HUES48 (cell line): ENCODE results near the gene TYROBP.
"Not testable (repeated sequence)": the region's sequence is repeated elsewhere in the genome, so short reads cannot be mapped to it uniquely, and the experiment has no call there.

Experiments
- H3K27ac ChIP-seq: one replicate; pipeline ENCODE4 v1.7.0; 2013; ENCODE audit warnings: low read depth, low read length, inconsistent platforms
- H3K27me3 ChIP-seq: 2 replicates; pipeline ENCODE4 v1.6.1; 2013; ENCODE audit warnings: mild to moderate bottlenecking, low read length; ENCODE audit not compliant: control insufficient read depth, insufficient read depth
- H3K36me3 ChIP-seq: 2 replicates; pipeline ENCODE4 v1.6.1; 2013; ENCODE audit warnings: low read length; ENCODE audit not compliant: control insufficient read depth, insufficient read depth
- H3K4me1 ChIP-seq: 2 replicates; pipeline ENCODE4 v1.6.1; 2013; ENCODE audit warnings: mild to moderate bottlenecking, low read length; ENCODE audit not compliant: control insufficient read depth, insufficient read depth
- H3K4me3 ChIP-seq: 2 replicates; pipeline ENCODE4 v1.5.1; 2013; ENCODE audit warnings: mild to moderate bottlenecking, low read depth, low read length
- H3K9ac ChIP-seq: 2 replicates; pipeline ENCODE4 v1.6.1; 2013; ENCODE audit warnings: mild to moderate bottlenecking, low read depth, low read length, moderate library complexity
- H3K9me3 ChIP-seq: 2 replicates; pipeline ENCODE4 v1.6.1; 2013; ENCODE audit warnings: low read length; ENCODE audit not compliant: control insufficient read depth, insufficient read depth

Gene TYROBP

DNA sequence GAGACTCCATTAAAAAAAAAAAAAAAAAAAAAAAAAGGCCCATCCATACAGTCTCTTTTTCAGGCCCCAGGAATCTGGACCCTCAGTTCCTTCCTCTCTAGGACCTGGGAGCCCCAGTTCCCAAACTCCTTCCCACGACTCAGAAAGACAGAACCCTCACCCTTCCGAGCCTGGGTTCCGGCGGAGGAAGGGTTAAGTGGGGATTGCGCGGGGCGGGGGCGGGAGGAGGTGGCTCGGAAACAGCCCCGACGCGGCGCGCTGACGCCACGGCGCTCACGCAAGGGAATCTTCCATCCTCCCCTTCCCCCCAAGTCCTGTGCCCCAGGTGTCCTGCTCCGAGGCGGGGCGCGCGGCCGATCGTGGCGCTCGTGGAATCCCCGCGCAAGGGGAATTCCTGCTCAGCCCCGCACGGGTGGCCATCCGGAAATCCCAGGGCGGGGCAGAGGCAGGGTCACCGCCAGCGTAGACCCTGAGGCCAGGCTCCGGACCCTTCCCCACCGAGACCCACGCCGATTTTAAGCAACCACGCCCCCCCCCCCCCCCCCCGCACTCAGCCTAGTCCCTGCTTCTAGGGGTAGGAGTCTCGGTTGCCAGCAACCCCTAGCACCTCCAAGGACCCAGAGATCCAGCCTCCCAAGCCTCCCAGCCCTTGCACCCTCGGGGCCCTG lies 8.4 kb downstream of the TYROBP start:
- H3K36me3 ChIP-seq, result peaks cover 31% of the 10 kb centered on the region
- H3K27ac ChIP-seq, result peak overlapping the region; percentile 69
- H3K27me3 ChIP-seq, result peaks cover 8% of the 10 kb centered on the region; the same call in 1 of the 2 replicates
- no peaks in the 10 kb centered on the region for H3K9me3 ChIP-seq
- peaks cover 8% of the 10 kb centered on the region; the same call in 1 of the 2 replicates for H3K4me1 ChIP-seq
- H3K4me3 ChIP-seq, result peak overlapping the region; percentile 93
- peak overlapping the region; percentile 48; the same call in 1 of the 2 replicates for H3K9ac ChIP-seq

DNA sequence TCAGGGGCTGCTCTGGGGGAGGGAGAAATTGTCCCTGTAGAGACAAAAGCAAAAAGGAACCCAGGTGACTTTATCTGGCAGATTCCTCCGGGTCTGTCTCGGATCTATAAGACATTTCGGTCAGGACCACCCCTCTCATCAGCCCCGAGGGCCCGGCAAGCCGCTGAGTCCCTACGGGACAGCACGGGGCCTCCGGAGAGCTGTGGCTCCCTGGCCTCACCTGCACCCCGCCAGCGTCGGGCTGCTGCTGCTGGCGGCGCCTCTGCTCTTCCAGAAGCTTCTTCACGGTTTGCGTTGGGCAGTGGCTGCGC lies 9.6 kb downstream of the TYROBP start:
- Histone ChIP-seq H3K4me1 (peaks cover 8% of the 10 kb centered on the region; the same call in 1 of the 2 replicates), H3K4me3 (peak overlapping the region; percentile 93), H3K9ac (no peak overlapping the region), H3K27me3 (peaks cover 8% of the 10 kb centered on the region; the same call in 1 of the 2 replicates), H3K9me3 (no peaks in the 10 kb centered on the region), H3K36me3 (peaks cover 38% of the 10 kb centered on the region), H3K27ac (no peak overlapping the region)

DNA sequence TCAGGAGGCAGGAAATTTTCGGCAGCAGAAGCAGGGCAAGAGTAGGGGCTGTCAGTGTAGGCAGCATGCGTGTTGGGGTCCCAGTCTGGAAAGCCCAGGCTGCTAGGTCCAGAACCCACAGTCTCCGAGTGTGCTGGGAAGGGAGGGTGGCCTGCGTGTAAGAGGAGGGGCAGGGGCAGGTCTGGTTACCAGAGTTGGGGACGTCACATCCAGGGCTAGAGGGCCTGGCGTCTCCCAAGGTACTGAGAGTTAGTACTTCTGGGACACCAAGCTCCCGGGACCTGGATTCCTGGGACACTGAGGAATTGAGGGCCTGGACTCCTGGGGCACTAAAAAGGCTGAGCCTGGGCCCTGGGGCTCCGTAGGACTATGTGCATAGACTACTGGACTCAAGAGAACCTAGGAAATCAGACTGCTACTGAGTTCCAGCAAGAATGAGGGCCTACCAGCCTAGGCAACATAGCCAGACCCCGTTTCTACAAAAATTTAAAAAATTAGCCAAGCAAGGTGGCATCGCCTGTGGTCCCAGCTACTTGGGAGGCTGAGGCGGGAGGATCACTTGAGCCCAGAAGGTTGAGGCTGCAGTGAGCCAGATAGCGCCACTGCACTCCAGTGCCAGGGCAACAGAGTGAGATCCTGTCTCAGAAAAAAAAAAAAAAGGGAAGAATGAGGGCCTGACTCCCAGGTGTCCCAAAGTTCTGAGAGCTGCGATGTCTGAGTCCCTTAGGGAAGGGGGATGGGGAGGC lies 10.2 kb downstream of the TYROBP start:
- Histone ChIP-seq H3K4me1 (0 out of 2 replicates have a peak, but pooled peaks cover 5% of the 10 kb centered on the region), H3K9me3 (no peaks in the 10 kb centered on the region), H3K27me3 (peaks cover 7% of the 10 kb centered on the region; the same call in 1 of the 2 replicates), H3K27ac (no peak overlapping the region), H3K9ac (no peak overlapping the region), H3K4me3 (peak overlapping the region; percentile 93; the same call in 1 of the 2 replicates), H3K36me3 (peaks cover 43% of the 10 kb centered on the region)

DNA sequence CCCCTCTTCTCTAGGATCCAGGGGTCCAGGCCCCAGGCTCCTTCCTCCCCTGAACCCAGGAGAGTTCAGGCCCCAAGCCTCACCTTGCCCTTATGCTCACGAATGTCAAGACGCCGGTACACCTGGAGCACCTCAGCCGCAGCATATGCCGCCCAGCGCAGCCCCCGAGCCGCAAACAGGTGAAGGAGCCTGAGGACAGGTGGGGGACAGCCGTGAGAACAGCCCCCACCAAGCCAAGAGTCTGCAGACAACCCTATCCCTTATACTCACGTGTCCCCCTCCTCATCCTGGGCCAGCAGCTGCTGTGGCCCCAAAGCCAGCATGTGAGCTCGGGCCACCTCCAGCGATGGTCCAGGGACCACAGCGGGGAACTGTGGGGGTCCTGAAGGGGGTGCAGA lies 11.5 kb downstream of the TYROBP start:
- Histone ChIP-seq H3K4me3 (no peak overlapping the region), H3K4me1 (0 out of 2 replicates have a peak, but pooled peaks cover 5% of the 10 kb centered on the region), H3K27ac (no peak overlapping the region), H3K36me3 (peaks cover 48% of the 10 kb centered on the region), H3K9ac (no peak overlapping the region), H3K27me3 (no peaks in the 10 kb centered on the region), H3K9me3 (no peaks in the 10 kb centered on the region)

DNA sequence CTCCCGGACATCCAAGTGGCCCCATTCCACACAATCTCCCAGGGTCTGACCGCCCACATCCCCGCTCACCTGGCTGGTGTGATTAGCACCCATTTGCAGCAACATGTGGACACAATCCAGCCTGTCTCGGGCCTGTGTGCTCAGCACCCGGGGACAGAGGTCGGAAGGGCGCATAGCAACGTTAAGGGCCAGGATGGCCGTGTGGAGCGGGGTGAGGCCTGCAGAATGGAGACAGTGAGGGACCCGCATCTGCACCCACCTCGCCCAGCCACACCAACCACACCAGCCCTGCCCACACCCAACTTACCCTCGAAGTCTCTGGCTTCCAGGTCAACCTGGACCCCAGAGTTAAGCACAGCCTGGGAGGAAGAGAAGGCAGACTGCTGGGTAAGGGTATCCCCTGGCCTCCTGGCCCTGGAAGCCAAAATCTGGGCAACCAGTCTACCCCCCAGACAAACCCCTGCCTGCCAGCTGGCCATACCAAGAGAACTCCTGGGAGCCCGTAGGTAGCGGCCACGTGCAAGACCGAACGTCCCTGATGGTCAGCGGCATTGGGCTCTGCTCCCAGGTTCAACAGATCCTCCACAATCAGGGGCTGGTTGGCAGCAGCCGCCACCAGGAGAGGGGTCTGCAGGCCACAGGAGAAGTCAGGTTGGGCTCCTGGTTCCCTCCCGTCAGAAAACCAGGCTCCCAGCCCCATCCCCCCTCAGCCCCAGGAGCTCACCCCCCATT lies 12.0 kb downstream of the TYROBP start:
- H3K36me3 ChIP-seq, result peaks cover 50% of the 10 kb centered on the region
- H3K4me1 ChIP-seq, result 0 out of 2 replicates have a peak, but pooled peaks cover 2% of the 10 kb centered on the region
- H3K4me3 ChIP-seq, result no peak overlapping the region
- no peak overlapping the region for H3K27ac ChIP-seq
- H3K9me3 ChIP-seq, result no peaks in the 10 kb centered on the region
- no peaks in the 10 kb centered on the region for H3K27me3 ChIP-seq
- no peak overlapping the region for H3K9ac ChIP-seq

DNA sequence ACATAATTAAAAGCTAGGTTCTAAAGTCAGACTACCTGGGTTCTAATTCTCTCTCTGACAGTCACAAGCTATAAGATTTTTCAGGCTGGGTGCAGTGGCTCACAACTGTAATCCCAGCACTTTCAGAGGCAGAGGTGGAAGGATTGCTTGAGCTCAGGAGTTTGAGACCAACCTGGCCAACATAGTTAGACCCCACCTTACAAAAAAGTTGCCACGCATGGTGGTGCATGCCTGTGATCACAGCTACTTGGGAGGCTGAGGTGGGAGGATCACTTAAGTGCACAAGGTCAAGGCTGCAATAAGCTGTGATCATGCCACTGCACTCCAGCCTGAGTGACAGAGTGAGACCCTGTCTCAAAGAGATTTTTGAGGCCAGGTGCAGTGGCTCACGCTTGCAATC lies 13.8 kb downstream of the TYROBP start:
- Histone ChIP-seq H3K27ac (no peak overlapping the region), H3K4me3 (no peak overlapping the region), H3K9ac (no peak overlapping the region), H3K9me3 (no peaks in the 10 kb centered on the region), H3K27me3 (no peaks in the 10 kb centered on the region), H3K36me3 (peaks cover 67% of the 10 kb centered on the region), H3K4me1 (no peaks in the 10 kb centered on the region)

DNA sequence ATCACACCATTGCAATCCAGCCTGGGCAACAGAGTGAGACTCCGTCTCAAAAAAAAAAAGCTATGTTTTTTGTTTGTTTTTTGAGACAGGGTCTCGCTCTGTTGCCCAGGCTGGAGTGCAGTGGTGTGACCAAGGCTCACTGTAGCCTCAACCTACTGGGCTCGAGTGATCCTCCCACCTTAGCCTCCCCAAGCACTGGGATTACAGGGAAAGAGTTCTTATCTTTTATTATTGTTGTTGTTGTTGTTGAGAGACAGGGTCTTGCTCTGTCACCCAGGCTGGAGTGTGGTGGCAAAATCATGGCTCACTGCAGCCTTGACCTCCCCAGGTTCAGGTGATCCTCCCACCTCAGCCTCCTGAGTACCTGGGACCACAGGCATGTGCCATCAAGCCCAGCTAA lies 16.3 kb downstream of the TYROBP start:
- H3K4me3 ChIP-seq, H3K27me3 ChIP-seq, H3K27ac ChIP-seq, H3K4me1 ChIP-seq, H3K9me3 ChIP-seq, H3K9ac ChIP-seq: not testable (repeated sequence)
- H3K36me3 ChIP-seq, result peaks cover 74% of the 10 kb centered on the region

DNA sequence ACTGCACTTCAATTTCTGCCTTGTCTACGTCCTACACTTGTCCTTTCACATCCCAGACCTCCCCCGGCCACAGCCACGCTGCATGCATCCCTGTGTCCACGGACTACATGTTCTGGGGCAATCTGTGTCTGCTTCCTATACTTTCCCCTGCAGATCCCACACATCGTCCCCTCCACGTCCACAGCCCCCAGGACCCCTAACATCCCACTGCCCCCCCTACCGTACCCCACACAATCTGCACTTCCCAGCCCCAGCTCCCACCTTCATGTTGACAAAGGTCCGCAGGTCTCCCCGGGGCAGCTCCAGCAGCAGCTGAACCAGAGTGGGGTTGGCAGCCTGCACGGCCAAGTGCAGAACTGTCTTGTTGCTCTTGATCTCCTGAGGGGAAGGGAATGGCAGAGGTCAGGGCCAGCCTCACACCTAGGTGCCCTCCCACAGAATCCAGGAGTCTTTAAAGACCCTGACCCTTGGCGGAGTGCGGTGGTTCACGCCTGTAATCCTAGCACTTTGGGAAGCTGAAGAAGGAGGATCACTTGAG lies 17.9 kb downstream of the TYROBP start:
- Histone ChIP-seq H3K9ac (no peak overlapping the region), H3K36me3 (peaks cover 62% of the 10 kb centered on the region), H3K4me3 (no peak overlapping the region), H3K4me1 (no peaks in the 10 kb centered on the region), H3K27ac (no peak overlapping the region), H3K27me3 (no peaks in the 10 kb centered on the region), H3K9me3 (no peaks in the 10 kb centered on the region)

DNA sequence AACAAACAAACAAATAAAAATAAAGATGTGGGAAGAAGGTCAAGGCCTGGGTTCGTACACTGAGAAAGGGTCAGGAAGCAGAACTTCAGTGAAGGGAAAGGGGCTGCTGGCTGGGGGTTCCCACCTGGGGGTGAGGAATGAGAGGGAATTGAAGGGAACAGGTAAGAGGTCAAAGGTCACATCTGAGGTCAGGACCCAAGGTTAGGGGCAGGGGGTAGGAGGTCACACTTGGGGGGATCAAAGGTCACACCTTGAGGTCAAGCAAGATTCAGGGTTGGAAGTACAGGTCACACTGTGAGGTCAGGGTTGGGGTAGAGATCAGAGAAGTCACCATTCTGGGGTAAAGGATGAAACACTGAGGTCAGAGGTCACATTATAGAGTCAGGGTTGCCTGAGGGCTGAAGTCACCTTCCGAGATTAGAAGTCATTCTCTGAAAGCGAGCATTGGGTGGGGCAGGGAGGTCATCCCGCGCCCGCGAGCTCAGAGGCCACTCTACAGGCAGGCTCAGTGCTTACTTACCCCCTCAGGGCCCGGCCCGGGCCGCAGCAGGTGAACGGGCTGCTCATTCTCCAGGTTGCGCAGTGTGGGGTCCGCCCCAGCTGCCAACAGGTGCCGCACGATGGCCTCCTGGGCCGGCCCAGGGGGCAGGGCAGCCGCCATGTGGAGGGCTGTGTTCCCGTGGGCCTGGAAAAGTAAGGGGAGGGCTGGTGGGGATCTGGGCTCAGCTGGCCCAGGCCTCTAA lies 18.6 kb downstream of the TYROBP start:
- no peaks in the 10 kb centered on the region for H3K27me3 ChIP-seq
- H3K27ac ChIP-seq, result no peak overlapping the region
- H3K9ac ChIP-seq, result no peak overlapping the region
- H3K4me1 ChIP-seq, result no peaks in the 10 kb centered on the region
- H3K36me3 ChIP-seq, result peaks cover 58% of the 10 kb centered on the region
- H3K9me3 ChIP-seq, result no peaks in the 10 kb centered on the region
- H3K4me3 ChIP-seq, result no peak overlapping the region

DNA sequence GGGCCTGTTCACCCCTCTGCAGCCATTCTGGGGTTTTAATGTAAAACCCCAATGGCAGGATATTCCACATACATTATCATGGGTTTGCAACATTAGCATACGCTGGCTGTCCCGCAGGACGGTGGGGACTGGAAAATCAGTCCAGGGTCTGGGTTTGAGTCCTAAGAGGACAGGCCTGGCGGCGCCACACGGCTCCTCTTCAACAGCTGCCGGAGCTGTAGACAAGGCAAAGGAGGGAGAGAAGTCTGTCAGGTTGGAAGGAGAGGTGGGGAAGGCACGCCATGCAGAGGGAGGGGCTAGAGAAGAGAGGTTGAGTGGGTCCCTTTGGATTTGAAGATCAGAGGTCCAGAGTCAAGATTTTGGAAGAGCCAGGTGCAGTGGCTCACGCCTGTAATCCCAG lies 19.7 kb downstream of the TYROBP start:
- Histone ChIP-seq H3K27me3 (no peaks in the 10 kb centered on the region), H3K27ac (no peak overlapping the region), H3K36me3 (peaks cover 52% of the 10 kb centered on the region), H3K9me3 (no peaks in the 10 kb centered on the region), H3K4me3 (no peak overlapping the region), H3K9ac (no peak overlapping the region), H3K4me1 (no peaks in the 10 kb centered on the region)
